HG03060 (cell line): Measurements from ENCODE around the gene PTH1R.
A peak's percentile ranks its signal among the peaks of the same experiment; 100 is the strongest.

ENCODE experiments used
- ATAC-seq: cut with Tn5 transposase; IDR thresholded peaks from one replicate; pipeline ENCODE4 v1.9.1; 2021; ENCODE audit warnings: low read depth, moderate number of reproducible peaks; ENCODE audit not compliant: unreplicated experiment

PTH1R gene

GRCh38 chr3:46877406-46878125, at the start of gene PTH1R:
Gene PTH1R (plus strand): TSS chr3:46877721. CDS start chr3:46883560, 5,839 bp downstream.
- ATAC-seq: no peak

DNA sequence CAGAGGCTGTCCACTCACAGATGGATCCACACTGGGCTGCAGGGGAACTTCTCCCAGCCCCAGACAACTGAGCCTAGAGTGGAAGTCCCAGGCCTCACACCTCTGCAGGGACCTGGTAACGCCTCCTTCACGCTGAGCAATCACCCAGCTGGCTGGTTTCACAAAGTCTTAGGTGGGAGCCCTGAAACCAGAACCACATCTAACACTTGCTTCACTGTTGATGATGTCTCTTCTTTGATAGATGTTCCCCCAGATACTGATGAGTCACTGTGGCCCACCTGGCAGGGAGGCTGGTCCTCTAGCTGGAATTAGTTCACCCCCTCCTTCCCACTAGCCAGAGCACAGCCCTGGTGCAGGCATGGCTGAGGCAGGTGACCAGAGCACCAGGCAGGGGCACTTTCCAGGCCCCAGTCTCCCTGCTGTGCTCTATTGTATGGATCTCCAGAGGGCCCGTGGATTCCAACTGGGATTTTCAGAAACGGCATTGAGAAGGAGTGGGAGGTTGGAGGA, 47.8 kb upstream of the PTH1R start:
- ATAC-seq: peak; percentile 55

- no peak for ATAC-seq
These were observed 46.7 kb upstream of the PTH1R start for GRCh38 chr3:46830801-46831200.

DNA sequence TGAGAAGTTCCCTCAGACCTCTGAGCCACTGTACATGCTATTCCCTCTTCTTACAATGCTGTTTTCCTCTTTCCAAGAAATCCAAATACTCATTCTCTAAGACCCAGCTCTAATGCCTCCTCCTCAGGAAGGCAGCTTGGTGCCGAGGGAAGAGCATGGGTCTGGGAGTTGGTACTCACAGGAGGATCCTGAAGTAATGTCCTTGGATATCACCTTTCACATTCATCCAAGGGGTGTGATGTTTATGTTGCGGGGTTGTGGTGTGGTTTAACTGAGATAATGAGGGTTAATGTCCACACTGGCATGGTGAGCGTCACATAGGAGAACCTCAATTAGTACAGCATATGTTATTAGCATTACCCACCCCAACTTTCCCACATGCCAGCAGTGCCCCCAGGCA, 46.2 kb upstream of the PTH1R start:
- no peak for ATAC-seq

DNA sequence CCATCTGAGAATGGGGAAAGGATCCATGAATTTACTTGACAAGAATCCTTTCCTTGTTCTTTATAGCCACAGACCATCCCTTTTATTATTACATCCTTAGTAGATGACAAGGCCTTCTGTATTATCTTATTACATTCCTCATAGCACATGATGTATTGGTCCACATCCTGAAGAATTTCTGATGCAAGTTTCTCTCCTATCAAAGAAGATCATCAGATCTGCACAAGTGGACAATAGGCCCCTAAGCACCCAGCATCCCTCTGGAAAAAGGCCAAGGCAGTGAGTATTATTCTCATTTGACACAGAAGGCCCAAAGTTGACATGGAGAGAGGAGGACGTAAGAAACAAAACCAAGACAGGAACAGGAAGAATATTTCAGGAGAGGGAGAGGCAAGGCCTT, 45.7 kb upstream of the PTH1R start:
- no peak for ATAC-seq

- no peak for ATAC-seq
These were observed 43.9 kb upstream of the PTH1R start for GRCh38 chr3:46833346-46834300.

- ATAC-seq: no peak
These were observed 42.5 kb upstream of the PTH1R start for GRCh38 chr3:46835054-46835453.

- ATAC-seq: no peak
These were observed 42.0 kb upstream of the PTH1R start for GRCh38 chr3:46835491-46835890.

GRCh38 chr3:46838301-46838700, 39.2 kb upstream of the PTH1R start:
- ATAC-seq: no peak

DNA sequence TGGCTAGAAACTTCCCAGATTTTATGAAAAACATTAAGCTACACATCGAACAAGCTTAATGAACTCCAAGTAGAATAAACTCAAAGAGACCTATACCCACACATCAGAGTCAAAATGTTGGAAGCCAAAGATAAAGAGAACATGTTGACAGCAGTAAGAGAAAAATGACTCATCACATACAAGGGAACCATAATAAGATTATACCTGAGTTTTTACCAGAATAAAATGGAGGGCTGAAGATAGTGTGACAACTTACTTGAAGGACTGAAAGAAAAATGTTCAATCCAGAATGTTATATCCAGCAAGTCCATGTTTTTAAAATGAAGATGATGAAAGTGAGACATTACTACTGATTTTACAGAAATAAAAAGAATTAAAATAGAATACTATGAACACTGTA, 37.0 kb upstream of the PTH1R start:
- no peak for ATAC-seq

- ATAC-seq: no peak
These were observed 34.0 kb upstream of the PTH1R start for GRCh38 chr3:46843508-46843907.

DNA sequence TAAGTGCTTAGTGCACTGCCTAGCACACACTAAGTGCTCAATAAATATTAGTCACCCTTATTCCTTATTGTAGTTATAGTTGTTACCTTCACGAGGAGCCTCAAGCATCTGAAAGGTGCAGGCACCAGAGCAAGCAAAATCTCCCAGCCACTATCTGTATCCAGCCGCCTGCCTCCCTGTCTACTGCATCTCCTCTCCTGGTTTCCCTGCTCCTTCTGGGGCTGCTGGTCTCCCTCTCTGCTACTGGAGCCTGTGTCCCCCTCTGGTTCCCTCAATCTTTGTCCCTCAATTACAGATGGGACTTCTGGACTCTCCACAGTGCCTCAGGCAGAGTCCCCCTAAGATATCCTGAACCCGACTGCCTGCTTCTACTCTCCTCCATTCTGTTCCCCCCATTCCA, 33.1 kb upstream of the PTH1R start:
- no peak for ATAC-seq

- ATAC-seq: no peak
These were observed 32.6 kb upstream of the PTH1R start for GRCh38 chr3:46844881-46845312.

GRCh38 chr3:46845397-46845859, 32.1 kb upstream of the PTH1R start:
- ATAC-seq: no peak

GRCh38 chr3:46845860-46846623, 31.5 kb upstream of the PTH1R start:
- no peak for ATAC-seq

DNA sequence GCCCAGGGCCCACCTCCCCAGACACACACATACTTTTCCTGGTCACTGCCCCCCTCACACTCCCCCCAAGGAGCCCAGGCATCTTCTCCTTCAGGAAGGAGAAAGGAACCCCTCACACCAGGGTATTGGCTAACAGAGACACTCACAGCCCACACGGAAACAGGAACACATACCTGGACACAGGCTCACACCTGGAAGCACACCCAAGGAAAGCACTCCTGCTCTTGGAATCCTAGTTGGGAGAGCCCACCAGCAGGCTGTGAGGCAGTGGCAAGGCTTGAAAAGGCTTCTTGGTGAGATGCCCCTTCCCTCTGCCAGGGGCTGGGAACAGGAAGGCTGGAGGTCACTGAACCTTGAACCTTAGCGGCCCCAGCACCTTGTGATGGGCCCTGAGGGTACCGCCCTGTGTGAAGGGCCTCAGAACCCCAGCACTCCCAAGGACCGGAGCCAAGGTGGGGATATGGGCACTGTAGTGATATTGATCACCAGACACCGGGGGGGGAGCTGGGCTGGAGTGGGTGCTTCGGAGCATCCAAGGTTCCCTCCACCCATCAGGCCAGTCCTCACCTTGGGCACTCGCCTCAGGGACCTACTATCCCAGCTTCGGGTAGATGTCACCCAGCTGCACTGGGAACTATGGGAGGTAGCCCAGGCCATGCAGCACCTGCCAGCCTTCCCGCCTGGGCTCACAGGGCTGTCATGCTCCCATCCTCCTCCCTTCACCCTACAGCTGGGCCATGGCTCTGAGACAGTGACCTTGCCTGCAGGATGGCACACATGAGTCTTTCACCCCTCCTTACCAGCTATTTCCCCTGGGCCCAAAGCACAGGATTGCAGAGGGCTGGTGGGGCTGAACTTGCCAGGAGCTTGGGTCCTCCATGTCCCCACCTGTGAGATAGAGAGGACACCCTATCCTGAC, 30.6 kb upstream of the PTH1R start:
- ATAC-seq: no peak

GRCh38 chr3:46847744-46848143, 29.8 kb upstream of the PTH1R start:
- no peak for ATAC-seq

GRCh38 chr3:46848271-46849044, 29.1 kb upstream of the PTH1R start:
- ATAC-seq: no peak
